Lung (tissue), 12 donors: ENCODE measurements around the gene PLEKHM3. TPM values are rescaled to one million over a fixed set of nuclear protein-coding genes. Genes with fewer than 3 reads are reported as not detected.

Experiments
- ATAC-seq: fragments of 200-7000 bp; cut with Tn5 transposase; one replicate; pipeline ENCODE4 v1.9.1; 2020; ENCODE audit warnings: moderate number of reproducible peaks; ENCODE audit not compliant: insufficient read depth, low FRiP score
- DNase-seq, 3 donors: peaks; one replicate each; pipeline ENCODE4 v3.0.0-alpha.2; 2013 to 2017
- H3K27ac ChIP-seq, 2 donors: one replicate each; pipeline ENCODE4 v1.5.1; 2013; ENCODE audit warnings: mild to moderate bottlenecking in 2 of 2, moderate library complexity in 2 of 2, control low read depth in 1 of 2, inconsistent platforms in 1 of 2, low read depth in 1 of 2, low read length in 1 of 2
- H3K27me3 ChIP-seq, 3 donors: one replicate each; pipeline ENCODE4 v1.5.1; 2013; ENCODE audit warnings: low read length in 2 of 3; ENCODE audit not compliant: control insufficient read depth in 3 of 3, insufficient read depth in 3 of 3
- H3K36me3 ChIP-seq, 4 donors: one replicate each; pipeline ENCODE4 v1.5.1; 2013; ENCODE audit warnings: low read length in 4 of 4, mild to moderate bottlenecking in 1 of 4, moderate library complexity in 1 of 4; ENCODE audit not compliant: control insufficient read depth in 4 of 4, insufficient read depth in 4 of 4
- H3K4me1 ChIP-seq, 5 donors: one replicate each; pipeline ENCODE4 v1.5.1; 2013; ENCODE audit warnings: low read length in 5 of 5, mild to moderate bottlenecking in 2 of 5, moderate library complexity in 1 of 5; ENCODE audit not compliant: control insufficient read depth in 5 of 5, insufficient read depth in 5 of 5
- H3K4me3 ChIP-seq: one replicate; pipeline ENCODE4 v1.5.1; 2013; ENCODE audit warnings: mild to moderate bottlenecking, control low read depth, moderate library complexity
- H3K9ac ChIP-seq, 2 donors: one replicate each; pipeline ENCODE4 v1.5.1; 2013; ENCODE audit warnings: low read length in 2 of 2, control low read depth in 1 of 2; ENCODE audit not compliant: insufficient read depth in 1 of 2
- H3K9me3 ChIP-seq, 4 donors: one replicate each; pipeline ENCODE4 v1.5.1; 2013; ENCODE audit warnings: low read length in 3 of 4, mild to moderate bottlenecking in 1 of 4, moderate library complexity in 1 of 4; ENCODE audit not compliant: control insufficient read depth in 4 of 4, insufficient read depth in 3 of 4
- WGBS, 2 donors: extraction: QIAGEN DNeasy Blood & Tissue Kit; methylation state at CpG; one replicate each; pipeline ENCODE4 v1.1.7; 2013; 5-methylcytosine and 5-hydroxymethylcytosine counted together
- polyA plus RNA-seq, 2 donors: library from polyadenylated mRNA; stranded (reverse); fragments of 200-250 nt; gene quantifications; one replicate each; pipeline ENCODE4 v1.2.1, GENCODE V29; 2013
- total RNA-seq, 2 donors: library from RNA; depleted of rRNA in 1 of 2; stranded (reverse); fragments of >200 nt in 1 of 2; gene quantifications; one replicate each; pipeline ENCODE4 v1.2.1, GENCODE V29; 2014 to 2021
- TF ChIP-seq, protein P1 (sequence below): IDR thresholded peaks from 2 replicates; pipeline ENCODE4 v1.5.1; 2012; ENCODE audit warnings: mild to moderate bottlenecking; ENCODE audit errors: control extremely low read depth, extremely low read depth
- donor health status: control.
- donor health status: control.
- donor health status: Bipolar disorder and iron deficiency.
- donor health status: healthy.
- donor health status: DM: yes; HTN: yes; CAD: no.

PLEKHM3 gene
- total and polyA plus RNA-seq, 4 donors: 5.6 to 32.9 (median 12.4) TPM

DNA sequence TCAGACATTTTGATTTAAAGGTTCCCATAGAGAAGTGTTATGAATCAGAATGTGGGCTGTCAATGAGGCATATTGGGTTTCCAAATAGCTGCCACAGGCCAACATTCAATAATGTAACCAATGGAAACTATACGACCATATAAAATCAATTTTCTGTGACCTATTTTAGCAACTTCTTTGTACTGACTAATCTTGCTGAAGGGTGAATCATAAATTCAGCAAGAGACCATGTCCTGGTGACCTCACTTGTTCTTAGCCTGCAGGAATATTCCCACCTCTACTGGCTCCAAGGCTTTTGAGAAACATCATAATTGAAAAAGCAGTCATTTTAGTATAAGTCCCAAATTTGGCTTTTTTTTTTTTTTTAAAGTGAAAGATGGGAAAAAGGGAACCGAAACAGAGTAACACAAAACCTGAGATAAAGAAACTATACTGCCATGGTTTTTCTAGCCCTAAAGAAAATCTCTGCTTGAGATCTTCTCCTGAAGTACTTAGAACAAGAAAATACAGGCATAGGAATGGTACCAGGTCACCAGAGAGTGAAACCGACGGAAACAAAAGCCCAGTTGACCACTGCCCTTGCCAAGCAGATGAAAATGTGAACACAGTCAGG, 32.1 kb downstream of the PLEKHM3 start:
- ATAC-seq: no peak
- Histone ChIP-seq H3K9ac (no peak overlapping the region), H3K36me3 (peaks cover 0 to 6% (median under 1%) of the 10 kb centered on the region in 4 donors), H3K9me3 (no peaks in the 10 kb centered on the region), H3K27me3 (no peaks in the 10 kb centered on the region), H3K27ac (no peak overlapping the region), H3K4me1 (peaks cover 0 to 10% (median 0%) of the 10 kb centered on the region in 5 donors), H3K4me3 (no peak overlapping the region)
- TF ChIP-seq, protein P1, sequence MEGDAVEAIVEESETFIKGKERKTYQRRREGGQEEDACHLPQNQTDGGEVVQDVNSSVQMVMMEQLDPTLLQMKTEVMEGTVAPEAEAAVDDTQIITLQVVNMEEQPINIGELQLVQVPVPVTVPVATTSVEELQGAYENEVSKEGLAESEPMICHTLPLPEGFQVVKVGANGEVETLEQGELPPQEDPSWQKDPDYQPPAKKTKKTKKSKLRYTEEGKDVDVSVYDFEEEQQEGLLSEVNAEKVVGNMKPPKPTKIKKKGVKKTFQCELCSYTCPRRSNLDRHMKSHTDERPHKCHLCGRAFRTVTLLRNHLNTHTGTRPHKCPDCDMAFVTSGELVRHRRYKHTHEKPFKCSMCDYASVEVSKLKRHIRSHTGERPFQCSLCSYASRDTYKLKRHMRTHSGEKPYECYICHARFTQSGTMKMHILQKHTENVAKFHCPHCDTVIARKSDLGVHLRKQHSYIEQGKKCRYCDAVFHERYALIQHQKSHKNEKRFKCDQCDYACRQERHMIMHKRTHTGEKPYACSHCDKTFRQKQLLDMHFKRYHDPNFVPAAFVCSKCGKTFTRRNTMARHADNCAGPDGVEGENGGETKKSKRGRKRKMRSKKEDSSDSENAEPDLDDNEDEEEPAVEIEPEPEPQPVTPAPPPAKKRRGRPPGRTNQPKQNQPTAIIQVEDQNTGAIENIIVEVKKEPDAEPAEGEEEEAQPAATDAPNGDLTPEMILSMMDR: no peak
- 91 to 93% methylated on average over 4 of the region's 4 CpGs for WGBS, 2 donors
- no peak for DNase-seq

DNA sequence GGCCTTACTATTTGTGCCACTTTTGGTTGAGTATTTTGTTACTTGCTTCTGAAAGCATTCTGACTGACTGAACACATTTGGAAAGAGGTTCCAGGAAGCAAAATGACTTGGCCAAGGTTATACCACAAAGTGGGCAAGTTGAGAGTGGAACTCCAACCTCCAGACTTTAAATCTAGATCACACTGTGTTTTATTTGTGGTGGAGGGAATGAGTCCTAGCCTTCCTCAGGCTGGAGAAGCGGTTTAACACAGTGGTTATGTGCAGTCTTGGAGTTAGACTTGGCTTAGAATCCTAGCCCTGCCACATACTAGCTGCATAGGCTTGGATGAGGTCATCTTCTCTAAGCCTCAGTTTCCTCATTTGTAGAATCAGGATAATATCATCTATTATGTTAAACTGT, 33.4 kb downstream of the PLEKHM3 start:
- Histone ChIP-seq H3K36me3 (peaks cover 0 to 4% (median under 1%) of the 10 kb centered on the region in 4 donors), H3K4me3 (no peak overlapping the region), H3K27me3 (no peaks in the 10 kb centered on the region), H3K27ac (no peak overlapping the region), H3K4me1 (peaks cover 0 to 6% (median 0%) of the 10 kb centered on the region in 5 donors), H3K9me3 (no peaks in the 10 kb centered on the region), H3K9ac (no peak overlapping the region)
- WGBS, 2 donors: 91 to 100% methylated on average over 1 of the region's 1 CpG
- TF ChIP-seq, protein P1: no peak
- no peak for DNase-seq
- ATAC-seq: no peak

DNA sequence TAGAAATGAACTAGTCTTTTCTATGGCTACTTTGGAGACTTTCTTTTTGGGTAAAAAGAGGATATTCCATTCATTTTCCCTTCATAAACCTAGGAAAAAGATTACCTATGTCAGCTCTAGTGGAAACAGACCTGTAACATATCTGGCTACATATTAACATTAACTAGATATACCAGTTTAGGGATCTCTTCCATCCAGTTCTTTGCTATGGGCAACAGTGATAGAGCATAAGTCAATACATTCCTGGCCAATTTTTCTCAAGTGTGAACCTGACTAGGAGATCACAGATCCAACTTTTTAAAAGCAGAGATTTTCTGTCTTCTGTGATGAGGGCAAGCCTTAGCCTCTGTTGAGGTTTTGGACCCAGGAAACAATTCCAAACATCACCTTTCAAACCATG, 34.5 kb downstream of the PLEKHM3 start:
- Histone ChIP-seq H3K36me3 (peaks cover 0 to 4% (median under 1%) of the 10 kb centered on the region in 4 donors), H3K4me1 (peaks cover 0 to 6% (median 0%) of the 10 kb centered on the region in 5 donors)

More for the DNA sequence above, 34.5 kb downstream of the PLEKHM3 start:
- no peak overlapping the region for H3K9ac ChIP-seq
- ATAC-seq: no peak
- H3K9me3 ChIP-seq: no peaks in the 10 kb centered on the region
- no peak overlapping the region for H3K27ac ChIP-seq
- no peaks in the 10 kb centered on the region for H3K27me3 ChIP-seq
- TF ChIP-seq, protein P1: no peak
- DNase-seq: peak in 1 of 3 donors; percentile 29
- H3K4me3 ChIP-seq: no peak overlapping the region
